ENCODE results near the gene SLA2.

- TF ChIP-seq CTCF (IDR thresholded peaks at IDR 0.05): peak; percentile 72 to 98 (median 96)
- TF ChIP-seq POLR2A (IDR thresholded peaks at IDR 0.05): peak; percentile 84 to 92
These were observed 40.4 kb downstream of the SLA2 start, which contains the start of gene RAB5IF for GRCh38 chr20:36605399-36606157.

Data from adrenal gland (tissue), 5 donors.